HL-60 (cell line): ENCODE results near the gene ASCC3.
"Not testable (repeated sequence)": the region's sequence is repeated elsewhere in the genome, so short reads cannot be mapped to it uniquely, and the experiment has no call there.

Experiments
- DNase-seq, 2 experiments: peaks; one replicate each; pipeline ENCODE4 v3.0.0-alpha.2; 2010 to 2020; ENCODE audit warnings: low read depth in 1 of 2, low spot score in 1 of 2
- H3K27ac ChIP-seq: fragments of 250-450 bp; sonication (Bioruptor Pico); replicated peaks from 2 replicates; pipeline ENCODE4 v1.5.1; 2020; ENCODE audit warnings: mild to moderate bottlenecking, moderate library complexity
- H3K27me3 ChIP-seq: fragments of 250-450 bp; sonication (Bioruptor Pico); 2 replicates; pipeline ENCODE4 v1.5.1; 2021; ENCODE audit warnings: mild to moderate bottlenecking, moderate library complexity; ENCODE audit not compliant: insufficient read depth, poor library complexity, severe bottlenecking
- H3K4me3 ChIP-seq: replicated peaks from 2 replicates; pipeline ENCODE4 v1.5.1; 2011; ENCODE audit warnings: mild to moderate bottlenecking, control low read depth, low read length; ENCODE audit not compliant: insufficient read depth
- GABPA ChIP-seq: IDR thresholded peaks from 2 replicates; pipeline ENCODE4 v1.6.1; 2012; ENCODE audit warnings: low read depth
- POLR2AphosphoS5 ChIP-seq: IDR thresholded peaks from 2 replicates; pipeline ENCODE4 v1.6.1; 2012; ENCODE audit warnings: low read depth
- SPI1 ChIP-seq: IDR thresholded peaks from 2 replicates; pipeline ENCODE4 v1.6.1; 2012; ENCODE audit warnings: low read depth, mild to moderate bottlenecking, borderline replicate concordance
- TF ChIP-seq, protein P1 (sequence below): IDR thresholded peaks from one replicate; pipeline ENCODE4 v1.5.1; 2011; ENCODE audit warnings: low read length, control low read depth, inconsistent platforms; ENCODE audit not compliant: insufficient read depth
- TF ChIP-seq, protein P2 (sequence below): IDR thresholded peaks from 2 replicates; pipeline ENCODE4 v1.6.1; 2012; ENCODE audit warnings: low read depth; ENCODE audit not compliant: insufficient replicate concordance

Gene ASCC3

DNA sequence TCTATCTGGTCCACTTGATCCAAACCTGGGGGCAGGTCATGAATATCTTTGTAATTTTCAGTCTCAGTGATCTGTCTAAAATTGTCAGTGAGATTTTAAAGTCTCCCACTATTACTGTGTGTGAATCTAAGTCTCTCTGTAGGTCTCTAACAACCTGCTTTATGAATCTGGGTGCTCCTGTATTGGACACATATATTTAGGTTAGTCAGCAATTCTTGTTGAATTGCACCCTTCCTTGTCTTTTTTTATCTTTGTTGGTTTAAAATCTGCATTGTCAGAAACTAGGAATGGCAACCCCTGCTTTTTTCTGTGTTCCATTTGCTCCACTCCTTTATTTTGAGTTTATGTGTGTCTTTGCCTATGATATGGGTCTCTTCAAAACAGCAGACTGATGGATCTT is 140.7 kb downstream of the ASCC3 start:
- DNase-seq = no peak
- Histone ChIP-seq H3K27me3 (no peaks in the 10 kb centered on the region), H3K4me3 (no peak overlapping the region), H3K27ac (no peak overlapping the region)
- TF ChIP-seq SPI1 (no peak), GABPA (no peak), POLR2AphosphoS5 (no peak)
- TF ChIP-seq, protein P1, sequence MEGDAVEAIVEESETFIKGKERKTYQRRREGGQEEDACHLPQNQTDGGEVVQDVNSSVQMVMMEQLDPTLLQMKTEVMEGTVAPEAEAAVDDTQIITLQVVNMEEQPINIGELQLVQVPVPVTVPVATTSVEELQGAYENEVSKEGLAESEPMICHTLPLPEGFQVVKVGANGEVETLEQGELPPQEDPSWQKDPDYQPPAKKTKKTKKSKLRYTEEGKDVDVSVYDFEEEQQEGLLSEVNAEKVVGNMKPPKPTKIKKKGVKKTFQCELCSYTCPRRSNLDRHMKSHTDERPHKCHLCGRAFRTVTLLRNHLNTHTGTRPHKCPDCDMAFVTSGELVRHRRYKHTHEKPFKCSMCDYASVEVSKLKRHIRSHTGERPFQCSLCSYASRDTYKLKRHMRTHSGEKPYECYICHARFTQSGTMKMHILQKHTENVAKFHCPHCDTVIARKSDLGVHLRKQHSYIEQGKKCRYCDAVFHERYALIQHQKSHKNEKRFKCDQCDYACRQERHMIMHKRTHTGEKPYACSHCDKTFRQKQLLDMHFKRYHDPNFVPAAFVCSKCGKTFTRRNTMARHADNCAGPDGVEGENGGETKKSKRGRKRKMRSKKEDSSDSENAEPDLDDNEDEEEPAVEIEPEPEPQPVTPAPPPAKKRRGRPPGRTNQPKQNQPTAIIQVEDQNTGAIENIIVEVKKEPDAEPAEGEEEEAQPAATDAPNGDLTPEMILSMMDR = no peak
- TF ChIP-seq, protein P2, sequence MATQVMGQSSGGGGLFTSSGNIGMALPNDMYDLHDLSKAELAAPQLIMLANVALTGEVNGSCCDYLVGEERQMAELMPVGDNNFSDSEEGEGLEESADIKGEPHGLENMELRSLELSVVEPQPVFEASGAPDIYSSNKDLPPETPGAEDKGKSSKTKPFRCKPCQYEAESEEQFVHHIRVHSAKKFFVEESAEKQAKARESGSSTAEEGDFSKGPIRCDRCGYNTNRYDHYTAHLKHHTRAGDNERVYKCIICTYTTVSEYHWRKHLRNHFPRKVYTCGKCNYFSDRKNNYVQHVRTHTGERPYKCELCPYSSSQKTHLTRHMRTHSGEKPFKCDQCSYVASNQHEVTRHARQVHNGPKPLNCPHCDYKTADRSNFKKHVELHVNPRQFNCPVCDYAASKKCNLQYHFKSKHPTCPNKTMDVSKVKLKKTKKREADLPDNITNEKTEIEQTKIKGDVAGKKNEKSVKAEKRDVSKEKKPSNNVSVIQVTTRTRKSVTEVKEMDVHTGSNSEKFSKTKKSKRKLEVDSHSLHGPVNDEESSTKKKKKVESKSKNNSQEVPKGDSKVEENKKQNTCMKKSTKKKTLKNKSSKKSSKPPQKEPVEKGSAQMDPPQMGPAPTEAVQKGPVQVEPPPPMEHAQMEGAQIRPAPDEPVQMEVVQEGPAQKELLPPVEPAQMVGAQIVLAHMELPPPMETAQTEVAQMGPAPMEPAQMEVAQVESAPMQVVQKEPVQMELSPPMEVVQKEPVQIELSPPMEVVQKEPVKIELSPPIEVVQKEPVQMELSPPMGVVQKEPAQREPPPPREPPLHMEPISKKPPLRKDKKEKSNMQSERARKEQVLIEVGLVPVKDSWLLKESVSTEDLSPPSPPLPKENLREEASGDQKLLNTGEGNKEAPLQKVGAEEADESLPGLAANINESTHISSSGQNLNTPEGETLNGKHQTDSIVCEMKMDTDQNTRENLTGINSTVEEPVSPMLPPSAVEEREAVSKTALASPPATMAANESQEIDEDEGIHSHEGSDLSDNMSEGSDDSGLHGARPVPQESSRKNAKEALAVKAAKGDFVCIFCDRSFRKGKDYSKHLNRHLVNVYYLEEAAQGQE = no peak

DNA sequence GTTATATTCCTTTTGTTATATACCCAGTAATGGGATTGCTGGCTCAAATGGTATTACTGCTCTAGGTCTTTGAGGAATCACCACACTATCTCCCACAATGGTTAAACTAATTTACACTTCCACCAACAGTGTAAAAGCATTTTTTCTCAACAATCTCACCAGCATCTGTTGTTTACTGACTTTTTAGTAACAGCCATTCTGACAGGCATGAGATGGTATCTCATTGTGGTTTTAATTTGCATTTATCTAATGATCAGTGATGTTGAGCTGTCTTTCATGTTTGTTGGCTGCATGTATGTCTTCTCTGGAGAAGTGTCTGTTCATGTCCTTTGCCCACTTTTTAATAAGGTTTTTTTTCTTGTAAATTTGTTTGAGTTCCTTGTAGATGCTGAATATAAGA is 143.4 kb downstream of the ASCC3 start:
- H3K27ac ChIP-seq, H3K4me3 ChIP-seq, DNase-seq, H3K27me3 ChIP-seq: not testable (repeated sequence)

DNA sequence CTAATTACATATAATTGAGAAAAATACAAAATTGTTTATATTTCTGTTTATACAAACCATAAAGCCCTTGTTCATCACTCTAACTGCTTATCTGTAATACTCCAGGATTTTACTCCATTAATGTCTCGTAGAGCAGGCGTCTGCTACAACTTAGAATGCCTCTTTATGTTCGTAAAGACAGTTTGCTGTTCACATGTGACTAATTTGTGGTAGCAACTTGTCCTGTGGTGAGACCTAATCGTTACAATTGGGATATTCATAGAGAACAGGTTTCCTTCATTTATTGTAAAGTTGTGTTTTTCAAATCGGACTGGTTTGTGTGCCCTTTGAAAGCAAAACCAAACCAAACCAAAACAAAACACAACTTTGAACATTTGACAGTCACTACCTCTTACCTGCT is 149.7 kb downstream of the ASCC3 start:
- no peak for DNase-seq
- no peak overlapping the region for H3K27ac ChIP-seq
- no peaks in the 10 kb centered on the region for H3K27me3 ChIP-seq
- H3K4me3 ChIP-seq = no peak overlapping the region
- TF ChIP-seq GABPA (no peak), SPI1 (no peak), POLR2AphosphoS5 (no peak)
- TF ChIP-seq, protein P2 = no peak
- TF ChIP-seq, protein P1 = no peak

DNA sequence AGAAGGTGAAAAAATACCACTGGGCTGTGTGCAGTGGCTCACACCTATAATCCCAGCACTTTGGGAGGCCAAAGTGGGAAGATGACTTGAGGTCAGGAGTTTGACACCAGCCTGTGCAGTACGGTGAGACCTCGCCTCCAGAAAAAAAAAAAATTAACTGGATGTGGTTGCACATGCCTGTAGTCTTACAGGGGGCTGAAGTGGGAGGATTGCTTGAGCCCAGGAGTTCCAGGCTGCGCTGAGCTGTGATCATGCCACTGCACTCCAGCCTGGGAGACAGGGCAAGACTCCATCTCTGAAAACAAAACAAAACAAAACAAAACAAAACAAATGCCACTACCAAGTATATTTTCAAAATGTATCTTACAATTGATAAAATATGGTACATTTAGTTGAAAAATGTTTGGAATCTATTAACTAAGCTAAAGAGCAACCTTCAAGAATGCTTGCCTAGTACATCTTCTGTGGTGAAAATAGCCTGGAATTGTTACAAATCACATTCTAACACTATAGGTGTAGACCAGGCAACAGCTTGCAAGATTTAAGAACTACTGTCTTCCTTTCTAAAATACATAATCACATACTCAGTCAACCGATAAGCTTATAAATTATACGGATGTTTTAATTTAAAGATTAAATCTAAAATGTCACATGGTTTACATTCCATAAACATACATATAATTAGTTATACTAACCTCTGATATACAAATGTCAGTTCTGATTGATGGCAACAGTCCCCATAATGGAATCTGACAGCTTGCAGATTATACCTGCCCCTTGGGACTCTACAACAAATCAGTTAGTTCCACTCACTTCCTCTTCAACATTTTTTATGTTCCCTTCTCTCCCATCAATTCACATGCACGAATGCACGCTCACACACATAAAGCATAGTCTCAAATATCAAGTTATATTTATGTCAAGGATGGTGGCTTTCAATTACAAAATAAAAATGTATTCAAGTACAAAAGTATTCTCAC is 150.8 kb downstream of the ASCC3 start:
- Histone ChIP-seq H3K4me3 (no peak overlapping the region), H3K27ac (no peak overlapping the region), H3K27me3 (no peaks in the 10 kb centered on the region)
- TF ChIP-seq, protein P2 = no peak
- no peak for DNase-seq
